Esophagus squamous epithelium (tissue), 4 donors: Measurements from ENCODE around the gene UTP20.

Source experiments
- POLR2A ChIP-seq, 4 donors: fragments of 450-650 bp; IDR thresholded peaks; one replicate each; pipeline ENCODE4 v1.6.1; 2017; ENCODE audit warnings: antibody characterized with exemption in 4 of 4, mild to moderate bottlenecking in 4 of 4, moderate library complexity in 3 of 4
- TF ChIP-seq, protein P1 (sequence below), 6 experiments: fragments of 450-650 bp in 4 of 6; fragments of 200-600 bp in 2 of 6; sonication (generic) in 2 of 6; IDR thresholded peaks; one replicate each; pipeline ENCODE4 v1.5.1; 2016 to 2019; ENCODE audit warnings: antibody characterized with exemption in 6 of 6, mild to moderate bottlenecking in 4 of 6, moderate library complexity in 4 of 6

GRCh38 chr12:101436136-101436535 is 156.2 kb downstream of the UTP20 start:
- TF ChIP-seq, protein P1, sequence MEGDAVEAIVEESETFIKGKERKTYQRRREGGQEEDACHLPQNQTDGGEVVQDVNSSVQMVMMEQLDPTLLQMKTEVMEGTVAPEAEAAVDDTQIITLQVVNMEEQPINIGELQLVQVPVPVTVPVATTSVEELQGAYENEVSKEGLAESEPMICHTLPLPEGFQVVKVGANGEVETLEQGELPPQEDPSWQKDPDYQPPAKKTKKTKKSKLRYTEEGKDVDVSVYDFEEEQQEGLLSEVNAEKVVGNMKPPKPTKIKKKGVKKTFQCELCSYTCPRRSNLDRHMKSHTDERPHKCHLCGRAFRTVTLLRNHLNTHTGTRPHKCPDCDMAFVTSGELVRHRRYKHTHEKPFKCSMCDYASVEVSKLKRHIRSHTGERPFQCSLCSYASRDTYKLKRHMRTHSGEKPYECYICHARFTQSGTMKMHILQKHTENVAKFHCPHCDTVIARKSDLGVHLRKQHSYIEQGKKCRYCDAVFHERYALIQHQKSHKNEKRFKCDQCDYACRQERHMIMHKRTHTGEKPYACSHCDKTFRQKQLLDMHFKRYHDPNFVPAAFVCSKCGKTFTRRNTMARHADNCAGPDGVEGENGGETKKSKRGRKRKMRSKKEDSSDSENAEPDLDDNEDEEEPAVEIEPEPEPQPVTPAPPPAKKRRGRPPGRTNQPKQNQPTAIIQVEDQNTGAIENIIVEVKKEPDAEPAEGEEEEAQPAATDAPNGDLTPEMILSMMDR (IDR thresholded peaks at IDR 0.05) = no peak
- no peak for TF ChIP-seq POLR2A (IDR thresholded peaks at IDR 0.05)
